SK-N-SH treated with all-trans-retinoic acid at 6 μM for 48 hours (cell line): ENCODE results near the gene GALNTL6.

ENCODE experiments used
- ARNTL ChIP-seq: fragments of 450-650 bp; formaldehyde crosslinking; IDR thresholded peaks from 2 replicates; pipeline ENCODE4 v1.5.0; 2020; ENCODE audit warnings: low read depth, mild to moderate bottlenecking, moderate library complexity, borderline replicate concordance
- PATZ1 ChIP-seq: fragments of 250-450 bp; sonication (Bioruptor Pico); IDR thresholded peaks from 2 replicates; pipeline ENCODE4 v1.8.0; 2020; ENCODE audit warnings: mild to moderate bottlenecking, moderate library complexity, borderline replicate concordance
- POU6F1 ChIP-seq: fragments of 250-450 bp; sonication (Bioruptor Pico); IDR thresholded peaks from 2 replicates; pipeline ENCODE4 v1.8.0; 2021; ENCODE audit warnings: low read depth, mild to moderate bottlenecking, moderate library complexity, borderline replicate concordance
- ZNF8 ChIP-seq: fragments of 450-650 bp; formaldehyde crosslinking; IDR thresholded peaks from 2 replicates; pipeline ENCODE4 v1.5.0; 2020; ENCODE audit warnings: mild to moderate bottlenecking, moderate library complexity

- TF ChIP-seq POU6F1 (CRISPR knock-in tag) (no peak), ZNF8 (no peak), ARNTL (CRISPR knock-in tag) (no peak), PATZ1 (CRISPR knock-in tag) (no peak)
These were observed 1188.4 kb downstream of the GALNTL6 start for GRCh38 chr4:173001571-173001970.
